ENCODE data around the gene SLC2A3.
"Not testable (repeated sequence)": the region's sequence is repeated elsewhere in the genome, so short reads cannot be mapped to it uniquely, and the experiment has no call there.

The SLC2A3 gene

DNA sequence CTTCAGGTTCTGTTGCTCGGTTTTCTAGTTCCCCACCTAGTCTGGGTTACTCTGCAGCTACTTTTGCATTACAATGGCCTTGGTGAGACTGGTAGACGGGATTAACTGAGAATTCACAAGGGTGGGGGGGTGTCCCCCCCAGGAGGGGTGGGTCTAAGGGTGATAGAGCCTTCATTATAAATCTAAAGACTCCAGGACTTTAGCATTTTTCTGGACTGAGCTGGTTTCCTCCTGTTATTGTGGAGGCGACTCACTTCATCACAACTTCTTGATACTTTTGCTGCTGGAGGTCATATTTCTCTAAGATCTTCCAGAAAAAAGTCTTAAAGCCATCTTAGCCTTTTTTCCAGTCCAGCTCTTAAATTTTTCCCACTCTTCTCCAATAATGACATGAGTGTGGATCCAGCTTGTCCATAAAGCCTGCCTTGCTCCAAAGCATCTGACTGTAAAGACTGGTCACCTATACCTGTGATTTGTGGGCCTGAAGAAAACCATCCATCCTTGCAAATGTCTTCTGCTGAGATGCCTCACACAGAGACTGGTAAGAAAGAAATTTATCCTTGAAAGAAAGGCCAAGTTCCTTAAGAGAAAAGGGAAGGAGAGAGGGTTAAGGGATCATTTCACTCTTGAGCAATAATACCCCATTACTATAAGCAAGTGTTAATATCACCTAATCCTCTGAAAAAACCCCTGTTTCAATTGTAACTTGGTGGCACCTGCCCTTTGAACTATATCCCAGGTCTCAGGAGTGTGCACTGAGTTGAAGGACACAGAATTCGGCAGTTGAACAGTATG, 43.6 kb downstream of the SLC2A3 start:
- Histone ChIP-seq H2BK12ac (ENCODE audit: low read length) (no peak overlapping the region), H3K27ac (replicated peaks; ENCODE audit: low read length) (no peak overlapping the region), H2AK5ac (ENCODE audit: low read depth, low read length) (no peak overlapping the region), H4K8ac (ENCODE audit: low read depth, low read length) (no peak overlapping the region), H2BK120ac (ENCODE audit: low read depth, low read length) (no peak overlapping the region), H3K23ac (ENCODE audit: low read depth, low read length, poor library complexity) (no peak overlapping the region), H3K79me1 (ENCODE audit: low read depth, low read length) (no peaks in the 10 kb centered on the region), H2BK15ac (ENCODE audit: low read length) (no peak overlapping the region), H3K4me3 (ENCODE audit: low read length in 2 of 2) (no peak overlapping the region), H3K9ac (ENCODE audit: low read depth, low read length, poor library complexity) (no peak overlapping the region), H3K4me1 (ENCODE audit: control insufficient read depth in 2 of 2, insufficient read depth in 1 of 2, low read depth in 1 of 2, low read length in 2 of 2) (peaks cover 4 to 8% of the 10 kb centered on the region in 2 donors), H4K91ac (ENCODE audit: low read depth, low read length, poor library complexity) (no peak overlapping the region), H2BK5ac (ENCODE audit: low read length) (no peak overlapping the region), H3K9me3 (replicated peaks in 1 of 2; ENCODE audit: control insufficient read depth in 2 of 2, insufficient read depth in 1 of 2, low read depth in 1 of 2, low read length in 2 of 2) (no peaks in the 10 kb centered on the region), H3K4ac (ENCODE audit: low read length) (no peak overlapping the region), H3K18ac (ENCODE audit: low read length) (no peak overlapping the region), H3K27me3 (ENCODE audit: control insufficient read depth in 3 of 3, insufficient read depth in 3 of 3, low read depth in 1 of 3, low read length in 3 of 3) (no peaks in the 10 kb centered on the region), H3K14ac (ENCODE audit: low read length) (no peak overlapping the region), H3K36me3 (replicated peaks in 1 of 2; ENCODE audit: control insufficient read depth in 2 of 2, insufficient read depth in 2 of 2, low read length in 2 of 2) (no peaks in the 10 kb centered on the region), H2AFZ (ENCODE audit: low read length) (no peak overlapping the region), H3K4me2 (ENCODE audit: insufficient read depth, low read length, poor library complexity, severe bottlenecking) (no peak overlapping the region)
- DNase-seq (ENCODE audit: low spot score): no peak
- no CpG with 5 or more reads among the region's 4 CpGs for WGBS, 2 donors (ENCODE audit: extremely low coverage in 2 of 2, insufficient read length in 2 of 2, insufficient replicate concordance in 1 of 2)

DNA sequence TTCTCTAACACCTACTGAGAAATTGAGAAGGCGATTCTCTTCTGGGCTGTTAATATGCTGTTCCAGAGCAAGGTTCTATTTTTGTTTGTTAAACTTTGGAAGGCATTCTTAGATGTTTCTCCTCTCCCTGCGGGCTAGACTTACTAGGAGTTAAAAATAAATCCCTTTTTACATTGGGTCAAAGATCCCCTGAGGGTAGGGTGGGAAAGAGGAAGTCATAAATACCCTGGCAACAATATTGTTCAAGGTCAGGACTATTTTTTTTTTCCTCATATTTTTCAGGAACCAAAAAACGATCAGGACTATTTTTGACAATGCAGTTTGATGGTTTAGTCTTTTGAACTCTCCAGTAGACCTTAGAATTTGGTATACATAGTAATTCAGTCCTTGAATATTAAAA, 51.3 kb downstream of the SLC2A3 start:
- Histone ChIP-seq H3K18ac (ENCODE audit: low read length) (no peak overlapping the region), H2BK15ac (ENCODE audit: low read length) (no peak overlapping the region), H3K14ac (ENCODE audit: low read length) (no peak overlapping the region), H3K36me3 (replicated peaks in 1 of 2; ENCODE audit: control insufficient read depth in 2 of 2, insufficient read depth in 2 of 2, low read length in 2 of 2) (no peaks in the 10 kb centered on the region), H2AK5ac (ENCODE audit: low read depth, low read length) (no peak overlapping the region), H3K9ac (ENCODE audit: low read depth, low read length, poor library complexity) (no peak overlapping the region), H2BK12ac (ENCODE audit: low read length) (no peak overlapping the region), H4K8ac (ENCODE audit: low read depth, low read length) (no peak overlapping the region), H2BK5ac (ENCODE audit: low read length) (no peak overlapping the region), H3K27me3 (ENCODE audit: control insufficient read depth in 3 of 3, insufficient read depth in 3 of 3, low read depth in 1 of 3, low read length in 3 of 3) (no peaks in the 10 kb centered on the region), H3K4ac (ENCODE audit: low read length) (no peak overlapping the region), H3K23ac (ENCODE audit: low read depth, low read length, poor library complexity) (no peak overlapping the region), H3K9me3 (replicated peaks in 1 of 2; ENCODE audit: control insufficient read depth in 2 of 2, insufficient read depth in 1 of 2, low read depth in 1 of 2, low read length in 2 of 2) (no peaks in the 10 kb centered on the region), H3K4me3 (ENCODE audit: low read length in 2 of 2) (no peak overlapping the region), H3K27ac (replicated peaks; ENCODE audit: low read length) (no peak overlapping the region), H2BK120ac (ENCODE audit: low read depth, low read length) (no peak overlapping the region), H3K4me1 (ENCODE audit: control insufficient read depth in 2 of 2, insufficient read depth in 1 of 2, low read depth in 1 of 2, low read length in 2 of 2) (no peaks in the 10 kb centered on the region), H3K4me2 (ENCODE audit: insufficient read depth, low read length, poor library complexity, severe bottlenecking) (no peak overlapping the region), H2AFZ (ENCODE audit: low read length) (no peak overlapping the region), H3K79me1 (ENCODE audit: low read depth, low read length) (no peaks in the 10 kb centered on the region), H4K91ac (ENCODE audit: low read depth, low read length, poor library complexity) (no peak overlapping the region)
- no CpG with 5 or more reads among the region's 3 CpGs for WGBS, 2 donors (ENCODE audit: extremely low coverage in 2 of 2, insufficient read length in 2 of 2, insufficient replicate concordance in 1 of 2)
- no peak for DNase-seq (ENCODE audit: low spot score)

DNA sequence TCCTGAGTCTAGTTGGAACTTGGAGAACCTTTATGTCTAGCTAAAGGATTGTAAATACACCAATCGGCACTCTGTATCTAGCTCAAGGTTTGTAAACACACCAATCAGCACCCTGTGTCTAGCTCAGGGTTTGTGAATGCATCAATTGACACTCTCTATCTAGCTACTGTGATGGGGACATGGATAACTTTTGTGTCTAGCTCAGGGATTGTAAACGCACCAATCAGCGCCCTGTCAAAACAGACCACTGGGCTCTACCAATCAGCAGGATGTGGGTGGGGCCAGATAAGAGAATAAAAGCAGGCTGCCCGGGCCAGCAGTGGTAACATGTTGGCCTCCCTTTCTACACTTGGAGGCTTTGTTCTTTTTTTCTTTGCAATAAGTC, 54.3 kb downstream of the SLC2A3 start:
- H3K36me3 ChIP-seq (replicated peaks in 1 of 2; ENCODE audit: control insufficient read depth in 2 of 2, insufficient read depth in 2 of 2, low read length in 2 of 2); H2BK5ac ChIP-seq (ENCODE audit: low read length); H3K18ac ChIP-seq (ENCODE audit: low read length); H3K23ac ChIP-seq (ENCODE audit: low read depth, low read length, poor library complexity); H3K27me3 ChIP-seq (ENCODE audit: control insufficient read depth in 3 of 3, insufficient read depth in 3 of 3, low read depth in 1 of 3, low read length in 3 of 3); H3K9me3 ChIP-seq (replicated peaks in 1 of 2; ENCODE audit: control insufficient read depth in 2 of 2, insufficient read depth in 1 of 2, low read depth in 1 of 2, low read length in 2 of 2); H2BK15ac ChIP-seq (ENCODE audit: low read length); H4K8ac ChIP-seq (ENCODE audit: low read depth, low read length); H3K27ac ChIP-seq (replicated peaks; ENCODE audit: low read length); H3K79me1 ChIP-seq (ENCODE audit: low read depth, low read length); H3K4me3 ChIP-seq (ENCODE audit: low read length in 2 of 2); H3K4me1 ChIP-seq (ENCODE audit: control insufficient read depth in 2 of 2, insufficient read depth in 1 of 2, low read depth in 1 of 2, low read length in 2 of 2); H2BK120ac ChIP-seq (ENCODE audit: low read depth, low read length); H2BK12ac ChIP-seq (ENCODE audit: low read length); DNase-seq (ENCODE audit: low spot score); H3K9ac ChIP-seq (ENCODE audit: low read depth, low read length, poor library complexity); H3K4ac ChIP-seq (ENCODE audit: low read length); H4K91ac ChIP-seq (ENCODE audit: low read depth, low read length, poor library complexity); H3K4me2 ChIP-seq (ENCODE audit: insufficient read depth, low read length, poor library complexity, severe bottlenecking); H2AK5ac ChIP-seq (ENCODE audit: low read depth, low read length); H3K14ac ChIP-seq (ENCODE audit: low read length): not testable (repeated sequence)
- WGBS, 2 donors (ENCODE audit: extremely low coverage in 2 of 2, insufficient read length in 2 of 2, insufficient replicate concordance in 1 of 2): no CpG with 5 or more reads among the region's 4 CpGs
- peak overlapping the region; percentile 45 for H2AFZ ChIP-seq (ENCODE audit: low read length)

- not testable (repeated sequence) for H3K4ac ChIP-seq (ENCODE audit: low read length); H3K4me3 ChIP-seq (ENCODE audit: low read length in 2 of 2); H2BK12ac ChIP-seq (ENCODE audit: low read length); H3K9ac ChIP-seq (ENCODE audit: low read depth, low read length, poor library complexity); H3K27ac ChIP-seq (replicated peaks; ENCODE audit: low read length); H3K14ac ChIP-seq (ENCODE audit: low read length); H2BK15ac ChIP-seq (ENCODE audit: low read length); H2BK120ac ChIP-seq (ENCODE audit: low read depth, low read length); H3K4me1 ChIP-seq (ENCODE audit: control insufficient read depth in 2 of 2, insufficient read depth in 1 of 2, low read depth in 1 of 2, low read length in 2 of 2); H3K23ac ChIP-seq (ENCODE audit: low read depth, low read length, poor library complexity); H3K27me3 ChIP-seq (ENCODE audit: control insufficient read depth in 3 of 3, insufficient read depth in 3 of 3, low read depth in 1 of 3, low read length in 3 of 3); H3K36me3 ChIP-seq (replicated peaks in 1 of 2; ENCODE audit: control insufficient read depth in 2 of 2, insufficient read depth in 2 of 2, low read length in 2 of 2); H3K9me3 ChIP-seq (replicated peaks in 1 of 2; ENCODE audit: control insufficient read depth in 2 of 2, insufficient read depth in 1 of 2, low read depth in 1 of 2, low read length in 2 of 2); H4K8ac ChIP-seq (ENCODE audit: low read depth, low read length); H4K91ac ChIP-seq (ENCODE audit: low read depth, low read length, poor library complexity); H3K79me1 ChIP-seq (ENCODE audit: low read depth, low read length); DNase-seq (ENCODE audit: low spot score); H3K4me2 ChIP-seq (ENCODE audit: insufficient read depth, low read length, poor library complexity, severe bottlenecking); H2BK5ac ChIP-seq (ENCODE audit: low read length); H2AK5ac ChIP-seq (ENCODE audit: low read depth, low read length)
- peak overlapping the region; percentile 29 for H2AFZ ChIP-seq (ENCODE audit: low read length)
- peak overlapping the region; percentile 8 for H3K18ac ChIP-seq (ENCODE audit: low read length)
- WGBS, 2 donors (ENCODE audit: extremely low coverage in 2 of 2, insufficient read length in 2 of 2, insufficient replicate concordance in 1 of 2): no CpG with 5 or more reads among the region's 52 CpGs
These were observed 54.8 kb downstream of the SLC2A3 start for GRCh38 chr12:7880952-7881735.
